K562 (cell line): ENCODE data around the gene SPTBN5. TPM values are rescaled to one million over a fixed set of nuclear protein-coding genes. Genes with fewer than 3 reads are reported as not detected.

Source experiments
- ATAC-seq: fragments of 200-7000 bp; cut with Tn5 transposase; 3 replicates; pipeline ENCODE4 v1.9.1; 2020; ENCODE audit warnings: moderate library complexity
- BruUV-seq: library from RNA; stranded (reverse); fragments of 400-500 nt; replicated peaks from 2 replicates; lab custom pipeline; 2021; lab: Mats Ljungman, UMichigan
- CTCF ChIA-PET: fragments of 300-600 bp; formaldehyde crosslinking; extraction: SDS; loops from one replicate; lab custom pipeline; 2021; ENCODE audit warnings: low intra/inter-chr PET ratio; lab: Yijun Ruan, JAX
- POLR2A ChIA-PET: fragments of 300-600, 350-650 bp; sonication (Branson Sonifier 250); formaldehyde crosslinking; extraction: SDS; loops from one replicate; lab custom pipeline; 2021; ENCODE audit warnings: antibody characterized with exemption, inconsistent platforms; lab: Yijun Ruan, JAX
- DNase-seq, 4 experiments: peaks; one replicate each; pipeline versions ENCODE4 v3.0.0 to v3.0.0-alpha.2; 2011 to 2018; ENCODE audit warnings: low spot score in 3 of 4, mixed read lengths in 3 of 4; ENCODE audit errors: extremely low read depth in 1 of 4
- FAIRE-seq: peaks from 2 replicates; lab custom pipeline; 2011; peaks lifted over from hg19 to GRCh38; lab: Jason Lieb, UNC
- H2AFZ ChIP-seq: 2 replicates; pipeline ENCODE4 v1.6.0; 2011; ENCODE audit warnings: low read depth, low read length, control low read depth, inconsistent platforms
- H3K27ac ChIP-seq: fragments of 200-600 bp; 3 replicates; pipeline ENCODE4 v1.8.0; 2011; ENCODE audit warnings: low read depth, mild to moderate bottlenecking, control low read depth, inconsistent platforms, low read length, moderate library complexity, mixed read lengths; ENCODE audit errors: extremely low read depth
- H3K27me3 ChIP-seq, 2 experiments: fragments of 300-600 bp in 1 of 2; 2 replicates in 1 of 2; 3 replicates in 1 of 2; pipeline versions ENCODE4 v1.6.0 to v1.8.0; 2011; ENCODE audit warnings: inconsistent platforms in 2 of 2, low read length in 2 of 2, mild to moderate bottlenecking in 1 of 2, mixed read lengths in 1 of 2, moderate library complexity in 1 of 2; ENCODE audit not compliant: control insufficient read depth in 2 of 2, insufficient read depth in 2 of 2
- H3K36me3 ChIP-seq: fragments of 300-600 bp; 3 replicates; pipeline ENCODE4 v1.8.0; 2011; ENCODE audit warnings: mild to moderate bottlenecking, low read length, inconsistent platforms; ENCODE audit not compliant: control insufficient read depth, insufficient read depth
- H3K4me1 ChIP-seq, 2 experiments: fragments of 200-600 bp in 1 of 2; replicated peaks in 1 of 2; 2 replicates in 1 of 2; 3 replicates in 1 of 2; pipeline versions ENCODE4 v1.5.1 to v1.8.0; 2011; ENCODE audit warnings: inconsistent platforms in 2 of 2, low read length in 2 of 2, mild to moderate bottlenecking in 1 of 2, mixed read lengths in 1 of 2, moderate library complexity in 1 of 2; ENCODE audit not compliant: control insufficient read depth in 2 of 2, insufficient read depth in 2 of 2
- H3K4me2 ChIP-seq: 2 replicates; pipeline ENCODE4 v1.6.1; 2011; ENCODE audit warnings: low read length, control low read depth, inconsistent platforms, mixed read lengths; ENCODE audit not compliant: insufficient read depth
- H3K4me3 ChIP-seq: fragments of 200-600 bp; sonication (generic), shearing (Covaris generic); 2 replicates; pipeline ENCODE4 v1.5.1; 2016; ENCODE audit warnings: control low read depth, inconsistent platforms
- H3K79me2 ChIP-seq: fragments of 200-600 bp; 3 replicates; pipeline ENCODE4 v1.8.0; 2011; ENCODE audit warnings: low read length, inconsistent platforms; ENCODE audit not compliant: control insufficient read depth, insufficient read depth
- H3K9ac ChIP-seq, 2 experiments: 2 replicates each; pipeline versions ENCODE4 v1.6.0 to v1.6.1; 2011; ENCODE audit warnings: low read depth in 2 of 2, low read length in 2 of 2, control low read depth in 1 of 2, inconsistent platforms in 1 of 2, mild to moderate bottlenecking in 1 of 2, mixed read lengths in 1 of 2; ENCODE audit not compliant: insufficient read depth in 1 of 2
- H3K9me1 ChIP-seq: one replicate; pipeline ENCODE4 v1.6.0; 2011; ENCODE audit warnings: inconsistent platforms, mild to moderate bottlenecking, low read length, moderate library complexity; ENCODE audit not compliant: control insufficient read depth, insufficient read depth
- H3K9me3 ChIP-seq: replicated peaks from 2 replicates; pipeline ENCODE4 v1.5.1; 2011; ENCODE audit warnings: low read depth, low read length, inconsistent platforms; ENCODE audit not compliant: control insufficient read depth, insufficient read depth
- H4K20me1 ChIP-seq: replicated peaks from 2 replicates; pipeline ENCODE4 v1.6.1; 2011; ENCODE audit warnings: low read length, inconsistent platforms, mixed read lengths; ENCODE audit not compliant: control insufficient read depth, insufficient read depth
- ARID3B ChIP-seq: fragments of 250-450 bp; sonication (Bioruptor Pico); IDR thresholded peaks from 2 replicates; pipeline ENCODE4 v1.4.0; 2020; ENCODE audit warnings: borderline replicate concordance
- ATF6 ChIP-seq: sonication (generic); formaldehyde crosslinking; IDR thresholded peaks from 2 replicates; pipeline ENCODE4 v1.4.0; 2020; ENCODE audit warnings: mild to moderate bottlenecking, missing genetic modification reagents
- DMBX1 ChIP-seq: fragments of 250-450 bp; sonication (Bioruptor Pico); IDR thresholded peaks from 2 replicates; pipeline ENCODE4 v1.8.0; 2022; ENCODE audit warnings: inconsistent platforms, mild to moderate bottlenecking, moderate library complexity, borderline replicate concordance
- HBP1 ChIP-seq: fragments of 450-650 bp; formaldehyde crosslinking; IDR thresholded peaks from 2 replicates; pipeline ENCODE4 v1.4.0; 2022; ENCODE audit warnings: missing genetic modification characterization
- NELFE ChIP-seq: IDR thresholded peaks from 2 replicates; pipeline ENCODE4 v1.6.1; 2011; ENCODE audit warnings: mild to moderate bottlenecking; ENCODE audit not compliant: insufficient read depth, insufficient read length
- NFE2 ChIP-seq: IDR thresholded peaks from 2 replicates; pipeline ENCODE4 v1.6.1; 2014; ENCODE audit warnings: antibody characterized with exemption, low read depth
- RBM39 ChIP-seq: fragments of 200-400 bp; formaldehyde crosslinking; optimal IDR thresholded peaks from 2 replicates; pipeline ENCODE3; 2018; ENCODE audit warnings: low read depth, low read length
- SMARCC2 ChIP-seq: fragments of 450-650 bp; IDR thresholded peaks from 2 replicates; pipeline ENCODE4 v1.6.1; 2017; ENCODE audit warnings: antibody characterized with exemption, moderate library complexity, mild to moderate bottlenecking, low read depth
- ZNF583 ChIP-seq: fragments of 250-450 bp; sonication (Bioruptor Pico); IDR thresholded peaks from 2 replicates; pipeline ENCODE4 v1.4.0; 2020
- ZNF766 ChIP-seq: fragments of 200-800 bp; sonication (Bioruptor generic); conservative IDR thresholded peaks from 2 replicates; pipeline ENCODE4 v1.6.1; 2016; ENCODE audit warnings: missing genetic modification characterization, missing compliant biosample characterization
- ZNF778 ChIP-seq: fragments of 450-650 bp; formaldehyde crosslinking; IDR thresholded peaks from 2 replicates; pipeline ENCODE4 v1.4.0; 2020; ENCODE audit warnings: mild to moderate bottlenecking, moderate library complexity
- WGBS: fragments of 100-300 bp; shearing (Covaris generic); methylation state at CpG from one replicate; pipeline ENCODE4 v1.1.6; 2016; ENCODE audit warnings: low coverage, mixed read lengths; ENCODE audit not compliant: insufficient coverage; ENCODE audit errors: missing lambda C conversion rate; 5-methylcytosine and 5-hydroxymethylcytosine counted together
- in situ Hi-C: fragments of 300-500 bp; cut with MboI; formaldehyde crosslinking; loops from 4 replicates; pipeline ENCODE4 v1.15.0; 2018; ENCODE audit warnings: inconsistent platforms, mixed read lengths
- intact Hi-C: fragments of 100-400 bp; cut with micrococcal nuclease; formaldehyde crosslinking; loops from 2 replicates; pipeline ENCODE4 v1.14.2; 2022
- polyA plus RNA-seq, 8 experiments: library from polyadenylated mRNA; depleted of rRNA in 4 of 8; stranded (reverse) in 5 of 8; unstranded in 3 of 8; fragments of >200 nt; fragmentation: Nextera tagmentation in 2 of 8; fragmentation: Illumina TruSeq in 1 of 8; extraction: Ambion mirVana in 2 of 8; extraction: Trizol in 1 of 8; gene quantifications; 2 replicates each; pipeline versions ENCODE4 v1.2.1 to v1.2.3, GENCODE V29; 2011 to 2014; ENCODE audit warnings: inconsistent platforms in 1 of 8, missing spikeins in 1 of 8
- total RNA-seq, 7 experiments: library from RNA; depleted of rRNA in 6 of 7; stranded (reverse); fragments of >200 nt in 6 of 7; fragmentation: Illumina TruSeq in 2 of 7; extraction: Trizol in 2 of 7; gene quantifications; 2 replicates each; pipeline versions ENCODE4 v1.2.1 to v1.2.3, GENCODE V29; 2011 to 2021; ENCODE audit warnings: low replicate concordance in 1 of 7
- TF ChIP-seq, protein P1 (sequence below): fragments of 450-650 bp; formaldehyde crosslinking; IDR thresholded peaks from 2 replicates; pipeline ENCODE4 v1.4.0; 2020; ENCODE audit warnings: mild to moderate bottlenecking, moderate library complexity
- TF ChIP-seq, protein P2 (sequence below): sonication (generic); formaldehyde crosslinking; IDR thresholded peaks from 2 replicates; pipeline ENCODE4 v1.8.0; 2022; ENCODE audit warnings: mild to moderate bottlenecking, missing genetic modification reagents

The SPTBN5 gene
- total and polyA plus RNA-seq, 9 of the 15 experiments (the other 6 are each of a cell fraction or from before 2014, with no cell fraction given), result 0.02 TPM; not detected in 8

- no peak for TF ChIP-seq RBM39
- TF ChIP-seq ZNF583 (CRISPR knock-in tag), result no peak
- TF ChIP-seq SMARCC2, result no peak
- TF ChIP-seq, protein P1, sequence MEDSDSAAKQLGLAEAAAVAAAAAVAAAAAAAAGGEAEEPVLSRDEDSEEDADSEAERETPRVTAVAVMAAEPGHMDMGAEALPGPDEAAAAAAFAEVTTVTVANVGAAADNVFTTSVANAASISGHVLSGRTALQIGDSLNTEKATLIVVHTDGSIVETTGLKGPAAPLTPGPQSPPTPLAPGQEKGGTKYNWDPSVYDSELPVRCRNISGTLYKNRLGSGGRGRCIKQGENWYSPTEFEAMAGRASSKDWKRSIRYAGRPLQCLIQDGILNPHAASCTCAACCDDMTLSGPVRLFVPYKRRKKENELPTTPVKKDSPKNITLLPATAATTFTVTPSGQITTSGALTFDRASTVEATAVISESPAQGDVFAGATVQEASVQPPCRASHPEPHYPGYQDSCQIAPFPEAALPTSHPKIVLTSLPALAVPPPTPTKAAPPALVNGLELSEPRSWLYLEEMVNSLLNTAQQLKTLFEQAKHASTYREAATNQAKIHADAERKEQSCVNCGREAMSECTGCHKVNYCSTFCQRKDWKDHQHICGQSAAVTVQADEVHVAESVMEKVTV (CRISPR knock-in tag), result no peak
- TF ChIP-seq, protein P2, sequence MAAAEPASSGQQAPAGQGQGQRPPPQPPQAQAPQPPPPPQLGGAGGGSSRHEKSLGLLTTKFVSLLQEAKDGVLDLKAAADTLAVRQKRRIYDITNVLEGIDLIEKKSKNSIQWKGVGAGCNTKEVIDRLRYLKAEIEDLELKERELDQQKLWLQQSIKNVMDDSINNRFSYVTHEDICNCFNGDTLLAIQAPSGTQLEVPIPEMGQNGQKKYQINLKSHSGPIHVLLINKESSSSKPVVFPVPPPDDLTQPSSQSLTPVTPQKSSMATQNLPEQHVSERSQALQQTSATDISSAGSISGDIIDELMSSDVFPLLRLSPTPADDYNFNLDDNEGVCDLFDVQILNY (CRISPR knock-in tag), result no peak
- TF ChIP-seq NELFE, result no peak
Measured at GRCh38 chr15:41925086-41925608, 31.3 kb upstream of the SPTBN5 start (continued).

- no peak for FAIRE-seq
- CTCF ChIA-PET, result no interaction called here
- TF ChIP-seq HBP1 (CRISPR knock-in tag) (no peak), ATF6 (CRISPR knock-in tag) (no peak), ZNF778 (no peak), NFE2 (no peak), ARID3B (CRISPR knock-in tag) (no peak), DMBX1 (CRISPR knock-in tag) (no peak), ZNF766 (CRISPR knock-in tag) (no peak)
Measured at GRCh38 chr15:41923401-41923997, 29.6 kb upstream of the SPTBN5 start.

More at GRCh38 chr15:41923401-41923997, 29.6 kb upstream of the SPTBN5 start:
- no peak for ATAC-seq
- 38% methylated on average over 3 of the region's 3 CpGs for WGBS
- peaks cover 0 to 5% of the 10 kb centered on the region in 2 experiments; a peak in 2 of 5 replicates for H3K4me1 ChIP-seq
- intact Hi-C loops (no loop called here), in situ Hi-C loops (no loop called here)
- no peak for DNase-seq
- H2AFZ ChIP-seq, result no peak overlapping the region
- H3K9me3 ChIP-seq, result no peaks in the 10 kb centered on the region
- H3K4me3 ChIP-seq, result no peak overlapping the region
- no peaks in the 10 kb centered on the region for H4K20me1 ChIP-seq
- H3K27me3 ChIP-seq, result no peaks in the 10 kb centered on the region
- H3K9ac ChIP-seq, result no peak overlapping the region
- no peak overlapping the region for H3K27ac ChIP-seq
- peaks cover 10% of the 10 kb centered on the region; the same call in 1 of the 3 replicates for H3K36me3 ChIP-seq
- H3K9me1 ChIP-seq, result no peaks in the 10 kb centered on the region
- no peaks in the 10 kb centered on the region for H3K79me2 ChIP-seq
- BruUV-seq, result no TSS peak
- H3K4me2 ChIP-seq, result no peak overlapping the region
- POLR2A ChIA-PET, result interaction anchor here (0.6 kb wide), 1 partner anchor 513 kb away, joined by 4 read pairs; no protein-coding TSS in a partner anchor
